Right hindlimb (tissue), 1 donor: ENCODE data around the gene SLCO4A1.

Source experiments
- DNase-seq: peaks from one replicate; pipeline ENCODE4 v3.0.0-alpha.2; 2018

SLCO4A1 gene

DNA sequence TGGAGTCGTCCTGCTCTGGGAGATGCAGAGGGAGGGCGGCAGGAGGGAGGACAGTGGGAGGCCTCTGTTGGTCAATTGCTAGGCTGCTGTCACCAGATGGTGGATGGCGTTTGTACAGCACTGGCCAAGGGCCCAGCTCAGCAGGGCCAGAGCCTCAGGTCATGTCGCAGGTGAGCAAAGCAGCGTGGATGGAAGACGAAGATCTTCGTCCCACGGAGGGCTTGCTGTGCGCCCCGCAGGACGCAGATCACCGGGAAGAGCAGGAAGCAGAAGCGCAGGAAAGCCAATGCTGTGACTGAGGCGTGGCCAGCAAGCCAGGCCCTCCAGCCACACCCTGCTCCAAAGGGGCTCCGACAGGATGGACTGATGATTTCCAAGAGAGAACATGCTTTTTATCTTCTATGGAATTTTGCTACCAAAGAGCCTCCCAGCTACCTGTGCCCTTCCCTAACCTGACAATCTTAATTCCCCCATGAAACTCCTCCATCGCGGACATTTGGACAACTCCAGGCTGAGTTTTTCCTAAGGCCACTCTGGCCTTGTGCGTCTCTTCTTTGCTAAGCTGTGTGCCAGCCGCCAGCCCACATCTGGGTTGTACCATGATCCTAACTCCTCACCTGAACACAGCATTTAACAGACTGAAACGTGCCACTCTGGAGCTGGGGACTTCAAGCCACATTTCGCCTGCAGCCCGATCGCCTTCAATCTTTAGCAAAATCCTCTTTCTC lies 3.5 kb upstream of the SLCO4A1 start:
- DNase-seq: no peak

DNA sequence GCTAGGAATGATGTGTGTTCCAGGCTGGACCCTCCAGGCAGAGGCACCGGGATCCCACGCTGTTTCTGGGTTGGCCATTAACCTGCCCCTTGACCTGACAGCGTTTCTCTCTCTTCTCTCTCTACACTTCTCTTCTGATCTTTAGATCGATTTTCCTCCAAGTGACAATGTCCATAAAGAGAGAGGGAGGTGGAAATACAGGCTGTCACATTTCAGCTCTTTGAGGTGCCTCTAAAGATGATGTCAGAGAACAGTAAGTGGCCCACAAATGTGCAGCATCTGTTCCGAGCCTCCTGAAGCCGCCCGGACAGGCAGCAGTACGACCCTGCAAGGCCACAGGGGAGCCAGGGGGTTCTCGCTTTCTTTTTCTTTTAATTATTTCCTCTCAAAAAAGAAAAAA lies 2.5 kb upstream of the SLCO4A1 start:
- DNase-seq: no peak

DNA sequence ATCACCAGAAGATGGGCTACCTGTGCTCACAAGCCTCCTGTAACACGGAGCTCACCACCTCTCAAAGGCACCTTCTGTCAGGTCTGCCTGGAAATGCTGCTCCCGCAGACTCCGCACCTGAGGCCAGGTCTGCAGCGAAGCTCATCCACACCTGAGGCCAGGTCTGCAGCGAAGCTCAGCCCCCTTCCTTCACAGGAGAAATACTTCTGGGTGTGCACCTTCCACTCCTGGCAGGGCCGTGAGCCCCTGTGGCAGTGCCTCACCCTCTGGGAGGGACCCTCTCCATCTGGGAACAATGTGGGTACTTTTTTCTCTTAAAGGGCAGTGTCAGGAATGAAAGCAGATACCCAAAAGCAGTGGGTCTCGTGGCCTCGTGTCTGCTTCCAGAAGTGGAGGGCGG lies 1.4 kb upstream of the SLCO4A1 start:
- no peak for DNase-seq

DNA sequence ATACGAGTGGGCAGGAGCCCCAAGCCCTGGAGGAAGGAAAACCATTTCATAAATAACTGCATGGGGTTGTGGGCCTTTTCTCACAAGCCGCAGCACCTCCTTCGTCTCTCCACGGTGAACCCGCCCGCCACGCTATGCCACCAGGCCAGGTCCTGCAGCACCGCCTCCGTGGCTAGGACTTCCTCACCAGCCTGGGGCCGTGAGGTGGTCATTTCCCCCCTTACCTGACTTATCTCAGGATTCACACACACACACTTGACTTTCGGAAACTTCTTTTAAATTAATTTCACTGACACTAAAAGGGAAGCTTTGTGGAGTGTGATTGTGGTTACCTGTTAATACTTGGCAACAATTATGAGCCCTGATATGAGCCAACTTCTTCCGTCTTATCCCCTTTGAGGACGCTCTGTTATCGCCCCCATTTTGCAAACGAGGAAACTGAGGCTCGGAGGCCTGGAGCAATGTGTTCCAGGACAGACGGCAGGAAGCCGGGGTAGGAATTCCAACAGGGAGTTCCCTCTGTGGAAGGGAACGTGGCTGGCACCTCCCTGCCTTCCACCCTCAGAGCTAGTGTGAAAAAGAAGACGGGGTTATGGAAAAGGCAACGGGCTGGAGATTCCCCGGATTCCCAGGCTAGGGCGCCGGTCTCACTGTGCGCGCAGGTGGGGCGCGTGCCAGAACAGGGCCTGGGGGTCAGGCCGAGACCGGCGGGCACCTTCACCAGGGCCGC lies 817 bp upstream of the SLCO4A1 start:
- DNase-seq: no peak

DNA sequence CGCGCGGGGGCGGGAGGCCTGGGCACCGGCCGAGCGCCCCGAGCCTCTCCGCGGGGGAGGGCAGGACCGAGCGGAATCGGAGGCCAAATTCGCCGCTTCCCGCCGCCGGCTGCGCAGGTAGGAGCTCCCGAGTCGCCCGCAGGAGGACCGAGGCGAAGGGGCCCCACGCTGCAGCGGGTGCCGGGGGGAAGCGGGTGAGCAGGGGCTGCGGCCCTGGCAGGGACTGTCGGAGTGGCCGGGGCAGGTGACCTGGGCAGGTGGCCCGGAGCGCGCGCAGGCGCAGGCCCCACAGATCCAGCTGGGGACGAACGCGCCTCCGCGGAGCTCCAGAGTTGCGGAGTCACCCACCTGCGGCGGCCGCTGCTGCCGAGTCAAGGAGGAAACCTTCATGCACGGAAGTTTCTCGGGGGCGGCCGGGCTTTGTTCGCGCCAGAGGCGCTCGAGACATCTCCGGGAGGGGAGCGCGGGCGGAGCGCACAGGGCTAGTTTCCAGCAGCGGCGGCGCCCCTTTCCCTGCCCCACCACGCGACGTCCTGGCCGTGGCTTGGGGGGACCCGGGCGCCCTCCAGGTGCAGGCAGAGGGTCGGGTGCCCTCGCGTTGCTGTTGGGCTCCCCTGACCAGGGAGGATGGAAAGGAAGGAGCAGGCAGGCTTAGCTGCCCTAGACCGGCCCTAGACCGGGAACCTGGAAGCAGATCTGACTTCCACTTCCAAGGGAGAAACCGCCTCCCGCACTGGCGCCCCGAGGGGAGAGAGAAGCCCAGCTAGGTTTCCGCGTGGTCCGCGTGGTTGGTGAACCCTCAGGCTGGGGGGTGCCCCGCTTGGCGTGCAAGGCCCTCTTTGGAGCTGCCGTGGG lies 590 bp downstream of the SLCO4A1 start:
- no peak for DNase-seq

DNA sequence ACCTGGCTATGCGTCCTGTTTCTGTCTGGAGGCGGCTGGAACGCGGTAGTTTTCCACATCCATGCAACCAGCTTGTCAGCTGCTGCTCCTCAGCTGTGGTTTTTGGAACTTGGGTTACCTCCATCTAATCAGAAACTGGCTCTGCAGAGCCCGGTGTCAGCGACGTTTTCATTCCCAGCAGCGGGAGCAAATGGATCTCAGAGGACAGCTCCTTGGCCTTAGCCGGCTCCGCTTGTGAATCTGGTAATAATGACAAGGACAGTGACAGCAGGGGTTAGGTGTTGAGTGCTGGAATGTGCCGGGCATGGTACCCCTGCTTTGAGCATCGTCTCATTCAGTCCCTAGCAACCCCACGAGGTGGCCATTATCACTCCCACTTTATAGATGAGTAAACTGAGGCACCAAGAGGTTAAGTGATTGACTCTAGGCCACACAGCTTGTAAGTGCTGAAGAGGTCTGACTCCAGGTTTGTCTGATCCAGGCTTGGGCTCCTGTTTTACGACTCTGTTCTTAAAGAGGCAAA lies 1.3 kb downstream of the SLCO4A1 start:
- no peak for DNase-seq

DNA sequence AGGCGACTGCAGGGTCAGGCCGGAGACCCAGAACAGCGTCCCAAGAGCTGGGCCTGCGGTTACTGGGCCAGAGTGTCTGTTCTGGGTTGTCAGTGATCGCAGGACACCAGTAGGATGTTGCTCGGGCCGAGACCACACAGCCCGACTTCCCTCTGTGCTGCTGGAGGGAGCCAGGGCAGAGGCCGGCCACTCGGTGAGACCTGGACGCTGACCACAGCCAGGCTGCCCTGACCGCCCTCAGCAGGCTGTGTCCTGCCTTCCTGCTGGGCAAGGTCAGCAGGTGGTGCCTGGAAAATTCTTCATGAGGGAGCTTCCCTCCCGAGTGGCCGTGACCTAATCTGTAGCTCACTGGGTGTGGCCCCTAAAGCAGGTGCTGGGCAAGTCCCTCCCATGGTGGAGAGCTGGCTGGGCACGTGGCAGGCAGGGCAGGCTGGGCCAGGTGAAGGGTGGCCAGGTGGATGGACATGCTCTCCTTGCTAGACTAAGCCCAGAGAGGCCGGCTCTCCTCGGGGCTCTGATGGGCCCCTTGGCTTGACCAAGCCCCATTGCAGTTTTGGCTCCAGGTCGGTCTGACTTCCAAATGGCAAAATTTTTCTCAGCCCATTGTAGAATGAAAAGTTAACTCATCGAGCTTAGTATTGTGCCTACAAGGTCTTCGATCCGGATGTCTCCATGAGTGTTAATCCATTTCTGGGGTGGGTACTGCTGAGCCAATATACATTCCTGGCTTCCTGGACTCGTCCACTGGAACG lies 1.9 kb downstream of the SLCO4A1 start:
- DNase-seq: no peak

DNA sequence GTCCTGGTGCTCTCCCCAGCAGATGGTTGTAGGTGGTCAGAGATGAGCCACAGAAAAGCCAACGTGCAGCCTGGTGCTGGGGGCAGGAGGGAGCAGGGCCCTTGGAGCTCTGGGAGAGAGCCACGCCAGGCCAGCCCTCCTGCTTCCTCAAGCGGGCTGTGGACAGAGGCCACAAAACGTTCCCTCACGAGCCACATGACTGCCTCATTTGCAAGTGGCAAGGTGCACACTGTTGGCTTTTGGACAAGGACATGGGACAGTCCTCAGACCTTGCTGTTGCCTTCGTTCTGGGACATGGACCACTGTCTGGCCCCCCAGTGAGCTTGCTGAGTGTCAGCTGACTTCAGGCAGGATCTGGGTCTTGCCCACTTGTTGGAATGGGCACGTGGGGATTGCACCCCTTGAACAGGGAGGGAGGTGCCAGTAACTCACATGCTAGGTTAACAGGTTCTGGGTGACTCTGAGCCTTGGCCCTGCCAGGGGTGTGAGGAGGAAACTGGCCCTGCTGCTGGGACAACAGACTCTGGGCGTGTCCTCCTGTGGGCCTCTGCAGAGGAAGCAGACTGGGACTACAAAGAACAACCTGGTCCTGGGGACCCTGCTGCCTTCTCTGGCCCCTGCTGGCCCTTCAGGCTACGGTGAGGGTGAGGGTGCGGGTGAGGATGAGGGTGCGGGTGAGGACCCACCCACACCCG lies 2.6 kb downstream of the SLCO4A1 start:
- DNase-seq: no peak

DNA sequence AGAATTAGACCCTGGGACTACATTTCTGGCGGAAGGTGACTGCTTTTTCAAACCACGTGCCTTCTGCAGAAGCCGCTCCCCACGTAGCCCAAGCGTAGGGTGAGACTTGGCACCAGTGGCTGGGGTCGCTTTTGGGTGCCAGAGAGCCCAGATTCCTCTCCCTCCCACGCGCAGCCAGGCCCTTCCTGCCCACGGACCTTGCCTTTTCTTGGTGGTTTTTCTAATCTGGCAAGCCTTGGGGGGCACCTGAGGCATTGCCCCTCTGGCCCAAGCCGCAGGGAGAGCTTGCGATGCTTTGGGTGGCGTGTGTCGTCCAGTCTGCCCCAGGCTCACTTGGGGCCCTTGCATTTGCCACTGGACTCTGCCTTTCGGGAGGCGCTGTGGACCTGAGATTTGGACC lies 3.3 kb downstream of the SLCO4A1 start:
- no peak for DNase-seq

DNA sequence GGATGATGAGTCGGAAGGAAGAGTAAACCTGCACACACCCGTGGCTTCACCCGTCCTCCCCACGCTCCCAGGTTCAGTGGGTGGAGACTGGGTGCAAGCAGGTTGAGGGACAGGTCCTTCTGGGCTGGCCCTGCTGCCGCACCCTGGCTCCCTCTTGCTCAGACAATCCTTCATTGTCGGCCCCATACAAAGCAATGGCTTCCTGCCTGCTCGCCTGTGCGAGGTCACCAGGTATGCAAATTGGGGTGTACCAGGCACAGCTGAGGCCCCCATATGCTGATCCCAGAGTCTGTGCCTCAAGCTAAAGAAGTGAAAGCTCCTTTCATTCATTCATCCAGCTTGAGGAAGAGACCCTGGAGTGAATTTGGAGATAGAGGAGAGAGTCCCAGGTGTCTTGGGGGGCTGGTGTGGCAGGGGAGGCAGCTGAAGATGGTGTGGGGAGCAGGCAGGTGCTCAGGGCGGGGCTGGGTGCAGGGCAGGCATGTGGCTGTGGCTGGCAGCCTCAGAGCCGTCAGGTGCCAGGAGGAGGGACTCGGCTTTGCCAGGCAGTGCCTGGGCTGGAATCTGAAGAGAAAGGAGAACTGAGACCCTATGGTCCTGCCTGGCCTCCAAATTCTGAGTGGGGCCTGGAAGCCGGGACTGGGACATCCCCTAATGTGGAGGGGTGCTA lies 4.7 kb downstream of the SLCO4A1 start:
- DNase-seq: no peak

DNA sequence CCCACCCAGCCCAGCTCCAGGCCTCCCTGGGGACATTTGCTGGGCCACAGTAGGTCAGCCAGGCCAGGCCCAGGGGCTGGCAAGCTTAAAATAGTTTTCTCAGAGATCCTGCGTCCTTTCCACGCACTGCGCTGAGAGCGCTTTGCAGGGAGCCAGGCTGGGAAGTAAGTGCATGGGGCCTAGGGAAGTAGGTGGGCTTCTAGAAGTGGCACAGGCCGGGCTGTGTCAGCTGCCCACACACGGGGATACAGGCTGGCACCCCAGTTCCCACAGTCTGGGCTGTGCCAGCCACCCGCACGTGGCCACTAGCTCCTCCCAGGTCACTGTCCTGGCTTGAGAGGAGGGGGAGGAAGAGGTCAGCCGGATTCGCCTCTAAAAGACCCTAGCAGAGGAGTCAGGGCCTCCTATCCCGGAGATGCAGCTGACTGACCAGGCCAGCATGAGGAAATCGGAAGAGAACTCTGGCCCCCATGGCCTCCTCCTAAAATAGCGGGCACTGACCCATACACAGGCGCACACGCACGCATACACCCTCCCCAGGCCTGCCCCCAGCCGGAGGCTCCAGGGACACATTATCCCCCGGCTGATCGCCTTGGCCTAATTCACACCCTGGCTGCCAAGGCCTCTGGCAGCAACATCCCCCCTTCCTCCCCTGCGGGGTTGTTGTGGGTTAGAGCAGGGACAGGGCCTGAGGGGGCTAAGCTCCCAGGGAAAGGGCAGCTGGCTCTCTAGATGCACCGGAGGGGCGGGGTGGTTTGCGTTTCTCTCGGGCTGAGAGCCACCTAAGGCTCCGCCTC lies 5.4 kb downstream of the SLCO4A1 start:
- no peak for DNase-seq

DNA sequence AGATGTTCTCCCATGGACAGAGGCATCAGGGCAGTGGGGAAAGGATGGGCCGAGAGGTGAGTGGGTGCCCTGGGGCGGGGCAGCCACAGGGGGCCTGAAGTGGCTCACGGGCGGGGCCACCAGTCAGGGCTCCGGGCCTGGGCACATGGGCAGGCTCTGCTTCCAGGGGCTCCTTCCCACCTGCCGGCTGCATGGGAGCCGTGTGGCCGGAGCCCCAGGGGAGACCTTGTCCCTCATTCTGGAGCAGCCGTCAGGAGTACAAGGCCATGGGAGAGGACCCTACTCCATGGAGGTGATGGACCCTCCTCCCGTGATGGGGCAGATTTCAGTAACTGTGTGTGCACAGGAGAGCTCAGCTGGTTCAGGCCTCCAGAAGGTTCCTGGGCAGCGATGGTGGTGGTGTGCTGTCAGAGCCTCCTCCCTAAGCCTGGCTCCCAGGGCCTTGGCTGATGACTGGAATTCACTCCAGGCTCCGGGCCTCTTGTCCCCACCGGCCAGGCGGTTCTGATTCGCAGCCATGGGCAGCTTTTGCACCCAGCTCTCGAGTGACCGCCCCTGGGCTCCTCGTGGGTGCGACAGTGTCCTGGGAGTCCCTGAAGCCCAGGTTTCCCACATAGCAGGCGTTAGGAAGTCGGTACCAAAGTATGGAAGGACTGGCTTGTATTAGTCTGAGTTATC lies 6.2 kb downstream of the SLCO4A1 start:
- no peak for DNase-seq

DNA sequence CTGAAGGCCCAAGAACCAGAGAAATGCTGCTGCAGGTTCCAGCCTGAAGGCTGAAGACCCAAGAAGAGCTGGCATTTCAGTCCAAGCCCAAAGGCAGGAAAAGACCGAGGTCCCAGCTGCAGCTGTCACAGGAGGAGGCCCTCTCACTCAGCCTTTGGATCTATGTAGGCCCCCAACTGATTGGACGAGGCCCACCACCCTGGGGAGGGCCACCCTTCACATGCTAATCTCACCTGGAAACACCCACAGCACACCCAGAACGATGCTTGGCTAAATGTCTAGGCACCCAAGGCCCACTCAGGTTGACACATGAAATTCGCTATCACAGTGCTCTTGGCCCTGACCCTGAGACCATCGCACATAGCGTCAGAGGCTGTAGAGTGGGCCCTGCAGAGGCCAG lies 6.8 kb downstream of the SLCO4A1 start:
- no peak for DNase-seq

DNA sequence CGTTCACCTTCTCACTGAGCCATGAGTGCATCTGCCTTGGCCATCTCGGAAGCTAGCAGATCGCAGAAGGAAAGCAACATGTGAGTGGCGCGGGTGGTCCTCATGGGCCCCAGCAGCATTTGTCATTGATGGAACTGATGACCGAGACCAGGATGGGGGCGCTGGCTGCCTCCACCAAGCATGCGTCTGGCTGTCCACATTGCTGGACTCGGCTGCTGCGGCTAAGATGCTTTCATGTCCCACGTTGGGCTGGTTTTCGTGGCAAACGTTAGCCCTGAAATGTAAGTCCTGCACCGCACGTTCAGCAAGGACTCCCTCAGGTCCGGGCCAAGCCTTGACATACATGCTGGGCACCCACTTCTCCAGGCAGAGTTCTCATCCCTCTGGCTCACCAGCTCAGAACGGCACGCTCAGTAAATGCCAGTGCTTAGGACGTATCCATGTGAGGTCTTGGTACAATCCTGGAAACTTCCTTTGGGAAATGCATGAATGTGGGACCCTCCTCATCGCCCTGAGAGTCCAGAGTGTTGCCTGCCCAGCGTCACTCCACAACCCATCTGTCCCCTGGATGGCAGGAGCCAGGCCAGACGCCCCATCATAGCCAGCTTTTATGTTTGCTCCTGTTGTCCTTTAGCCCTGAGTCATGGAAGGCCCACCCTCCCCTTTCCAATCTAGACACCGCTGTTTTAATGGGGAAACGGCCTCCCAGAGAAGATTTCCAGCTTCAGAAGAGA lies 8.4 kb downstream of the SLCO4A1 start:
- DNase-seq: no peak

DNA sequence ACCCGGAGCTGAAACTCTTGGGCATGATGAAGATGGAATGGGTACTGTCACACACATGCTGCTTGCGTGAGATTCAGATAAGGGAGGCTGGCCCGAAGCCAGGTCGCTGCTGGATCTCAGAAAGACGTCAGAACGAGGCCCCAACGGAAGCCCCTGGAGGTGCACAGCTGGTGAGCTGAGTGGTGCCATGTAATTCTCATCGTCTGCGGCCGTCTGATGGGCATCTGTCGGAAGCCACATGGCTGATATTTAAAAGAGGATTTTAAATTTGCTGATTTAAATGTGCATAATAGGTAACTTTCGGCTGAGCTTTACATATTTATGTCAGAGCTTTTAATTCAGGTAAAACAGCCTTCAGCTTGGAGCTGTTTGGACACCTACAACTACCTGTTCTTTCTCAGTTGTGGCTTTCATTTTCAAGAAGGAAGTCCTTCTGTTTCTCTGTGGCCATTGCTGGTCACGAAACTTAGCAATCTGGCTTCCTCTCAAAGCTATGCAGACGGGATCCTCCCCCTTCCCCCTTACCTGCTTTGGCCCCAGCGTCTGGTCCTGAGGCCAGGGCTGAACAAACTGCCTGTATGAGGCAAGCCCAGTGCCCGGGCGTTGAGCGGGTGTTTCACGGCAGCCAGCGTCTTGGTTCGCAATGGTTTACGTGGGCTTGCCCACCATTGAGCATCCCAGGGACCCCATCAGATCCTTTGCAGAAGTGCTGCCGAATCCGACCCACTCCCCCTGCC lies 9.2 kb downstream of the SLCO4A1 start:
- DNase-seq: no peak

DNA sequence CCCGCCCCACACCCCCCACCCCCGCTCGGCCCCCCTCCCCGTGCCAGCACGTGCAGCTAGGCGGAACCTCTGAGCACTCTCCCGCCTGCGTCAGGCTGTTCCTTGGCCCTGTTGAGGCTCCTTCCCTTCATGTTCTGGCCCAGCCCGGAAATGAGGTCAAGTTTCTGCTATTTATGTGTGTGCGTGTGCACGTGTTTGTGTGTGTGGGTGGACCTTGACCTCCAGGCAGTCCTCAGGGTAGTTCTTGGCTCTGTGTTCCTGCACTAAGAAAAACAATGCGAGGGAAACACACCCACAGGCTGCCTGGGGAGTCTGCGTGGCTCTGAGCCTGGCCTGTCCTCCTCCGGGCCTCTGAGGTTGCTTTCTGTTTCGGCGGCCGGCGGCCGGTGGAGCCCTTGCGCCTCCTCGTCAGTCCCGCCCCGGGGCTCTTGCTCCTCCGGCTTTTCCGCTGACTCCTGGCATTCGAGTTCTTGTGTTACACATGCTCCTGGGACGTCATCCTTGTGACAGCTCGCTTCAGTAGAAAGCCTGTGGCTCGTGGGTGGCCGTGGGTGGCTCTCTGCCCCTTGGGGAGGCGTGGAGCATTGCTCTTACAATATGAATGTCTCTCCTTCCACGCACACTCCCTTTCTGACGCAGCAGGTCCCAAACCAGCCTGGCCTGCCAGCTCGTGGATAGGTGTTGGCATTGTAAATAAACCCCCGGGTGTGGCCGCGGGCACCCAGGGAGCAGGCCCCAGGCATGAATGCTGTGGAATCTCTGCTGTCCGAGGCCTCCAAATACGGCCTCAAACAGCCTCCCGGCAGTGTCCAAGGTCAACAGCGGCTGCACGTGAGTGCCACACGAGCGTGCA lies 10.0 kb downstream of the SLCO4A1 start:
- peak; percentile 95 for DNase-seq

DNA sequence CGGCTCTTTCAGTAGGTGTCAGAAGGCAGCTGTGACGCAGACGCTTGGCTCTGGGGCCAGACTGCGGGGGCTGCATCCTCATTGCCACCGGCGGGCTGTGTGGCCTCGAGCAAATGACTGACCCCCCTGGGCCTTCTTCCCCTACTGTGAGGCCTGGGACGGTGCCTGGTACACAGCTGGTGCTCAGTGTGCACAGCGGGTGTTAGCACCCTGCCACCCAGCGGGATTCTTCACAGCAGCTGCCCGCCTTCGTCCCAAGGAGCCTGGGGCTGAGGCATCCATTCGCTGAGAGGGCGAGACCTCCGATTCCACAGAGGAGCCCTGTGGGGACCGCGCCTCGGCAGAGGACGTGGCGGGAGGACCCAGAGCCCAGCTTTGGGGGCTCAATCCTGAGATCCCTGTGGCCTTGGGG lies 10.6 kb downstream of the SLCO4A1 start:
- no peak for DNase-seq

DNA sequence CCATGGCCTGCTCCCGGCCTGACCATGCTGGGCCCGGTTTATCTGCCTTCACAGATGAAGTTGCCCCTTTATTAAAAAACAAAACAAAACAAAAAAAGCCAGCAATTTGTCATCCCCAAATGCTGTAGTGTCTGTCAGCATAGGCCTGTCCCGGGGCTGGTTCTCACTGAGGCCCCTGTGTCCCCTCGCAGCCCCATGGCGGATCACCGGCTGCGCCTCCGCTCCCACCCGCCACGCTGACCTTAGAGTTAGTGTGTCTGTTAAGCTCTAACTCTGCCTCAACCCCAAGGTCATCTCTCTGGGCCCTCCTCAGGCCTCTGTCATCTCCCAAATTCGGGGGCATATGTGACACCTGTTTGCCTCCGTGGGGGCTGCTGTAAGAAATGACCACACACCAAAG lies 11.1 kb downstream of the SLCO4A1 start:
- DNase-seq: no peak
